ENCODE measurements around the gene LCLAT1.

LCLAT1 gene

GRCh38 chr2:30655660-30656059 lies 208.6 kb downstream of the LCLAT1 start:
- no peak for TF ChIP-seq REST (IDR thresholded peaks at IDR 0.05; ENCODE audit: insufficient replicate concordance, low read depth)
- no peak for TF ChIP-seq SPI1 (IDR thresholded peaks at IDR 0.05; ENCODE audit: borderline replicate concordance, low read depth)
- no peak for TF ChIP-seq GABPA (IDR thresholded peaks at IDR 0.05; ENCODE audit: low read depth)
- no peak for TF ChIP-seq CTCF (IDR thresholded peaks at IDR 0.05; ENCODE audit: insufficient read depth, low read length)
- TF ChIP-seq POLR2AphosphoS5 (IDR thresholded peaks at IDR 0.05; ENCODE audit: low read depth) = no peak
- DNase-seq (ENCODE audit: low read depth in 1 of 2, low spot score in 1 of 2) = no peak
- Histone ChIP-seq H3K27me3 (ENCODE audit: insufficient read depth, poor library complexity, severe bottlenecking) (no peaks in the 10 kb centered on the region), H3K27ac (replicated peaks) (no peak overlapping the region), H3K4me3 (replicated peaks; ENCODE audit: insufficient read depth, low read length) (no peak overlapping the region)

- Histone ChIP-seq H3K4me3 (replicated peaks; ENCODE audit: insufficient read depth, low read length) (no peak overlapping the region), H3K27ac (replicated peaks) (no peak overlapping the region), H3K27me3 (ENCODE audit: insufficient read depth, poor library complexity, severe bottlenecking) (no peaks in the 10 kb centered on the region)
- no peak for DNase-seq (ENCODE audit: low read depth in 1 of 2, low spot score in 1 of 2)
- TF ChIP-seq CTCF (IDR thresholded peaks at IDR 0.05; ENCODE audit: insufficient read depth, low read length) (no peak), SPI1 (IDR thresholded peaks at IDR 0.05; ENCODE audit: borderline replicate concordance, low read depth) (no peak), REST (IDR thresholded peaks at IDR 0.05; ENCODE audit: insufficient replicate concordance, low read depth) (no peak)
Observed at GRCh38 chr2:30656079-30656478, 209.0 kb downstream of the LCLAT1 start.

- Histone ChIP-seq H3K4me3 (replicated peaks; ENCODE audit: insufficient read depth, low read length) (no peak overlapping the region), H3K27ac (replicated peaks) (no peak overlapping the region), H3K27me3 (ENCODE audit: insufficient read depth, poor library complexity, severe bottlenecking) (no peaks in the 10 kb centered on the region)
- DNase-seq (ENCODE audit: low read depth in 1 of 2, low spot score in 1 of 2) = no peak
- TF ChIP-seq CTCF (IDR thresholded peaks at IDR 0.05; ENCODE audit: insufficient read depth, low read length) (no peak), POLR2AphosphoS5 (IDR thresholded peaks at IDR 0.05; ENCODE audit: low read depth) (no peak), GABPA (IDR thresholded peaks at IDR 0.05; ENCODE audit: low read depth) (no peak), REST (IDR thresholded peaks at IDR 0.05; ENCODE audit: insufficient replicate concordance, low read depth) (no peak), SPI1 (IDR thresholded peaks at IDR 0.05; ENCODE audit: borderline replicate concordance, low read depth) (no peak)
Observed at GRCh38 chr2:30661173-30662107, 214.4 kb downstream of the LCLAT1 start.

Measured in HL-60 (cell line).